ENCODE data around the gene FAM228A. TPM values are rescaled to one million over a fixed set of nuclear protein-coding genes. Genes with fewer than 3 reads are reported as not detected.
"Not testable (repeated sequence)": the region's sequence is repeated elsewhere in the genome, so short reads cannot be mapped to it uniquely, and the experiment has no call there.

The FAM228A gene
- total RNA-seq (0.76 TPM), polyA plus RNA-seq (ENCODE audit: insufficient read depth, low read depth, low replicate concordance) (0.39 TPM)
- long read RNA-seq, donor 1, result 0 reads
- long read RNA-seq, donor 2, result 0 reads
- long read RNA-seq, donor 3, result 0 reads
- long read RNA-seq, donor 4, result 0 reads
- long read RNA-seq, donor 5, result 0 reads
- long read RNA-seq, donor 6, partial matches to known transcripts, result 0 of 1 reads
- long read RNA-seq, donor 6, other reads (novel, unspliced or antisense), result 0 of 1 reads
- long read RNA-seq, donor 7, partial matches to known transcripts, result 0 of 1 reads
- long read RNA-seq, donor 7, other reads (novel, unspliced or antisense), result 1 of 1 reads
- long read RNA-seq, donor 8, result 0 reads
- long read RNA-seq, donor 9, partial matches to known transcripts, result 0 of 1 reads
- long read RNA-seq, donor 9, other reads (novel, unspliced or antisense), result 0 of 1 reads
- long read RNA-seq, donor 10, result 0 reads

- no peak within 1 kb of the TSS for H3K9ac ChIP-seq (ENCODE audit: low read length in 3 of 3)
- no peaks in the 10 kb centered on the region for H3K27me3 ChIP-seq (ENCODE audit: control insufficient read depth, insufficient read depth, low read length)
- H3K27ac ChIP-seq (ENCODE audit: low read depth in 2 of 2, low read length in 2 of 2), result no peak within 1 kb of the TSS
- intact Hi-C loops (cut with DNase I), result no loop called here
- DNase-seq (peak in 1 of 5 donors; percentile 3), FAIRE-seq (no peak)
- no peak within 1 kb of the TSS for H3K4me3 ChIP-seq (ENCODE audit: low read length in 3 of 3)
- H3K9me3 ChIP-seq (ENCODE audit: control insufficient read depth in 2 of 3, insufficient read depth in 1 of 3, low read length in 3 of 3), result no peaks in the 10 kb centered on the region
- no peaks in the 10 kb centered on the region for H3K36me3 ChIP-seq (ENCODE audit: control insufficient read depth in 2 of 3, insufficient read depth in 3 of 3, low read length in 3 of 3)
- TF ChIP-seq, protein P1, sequence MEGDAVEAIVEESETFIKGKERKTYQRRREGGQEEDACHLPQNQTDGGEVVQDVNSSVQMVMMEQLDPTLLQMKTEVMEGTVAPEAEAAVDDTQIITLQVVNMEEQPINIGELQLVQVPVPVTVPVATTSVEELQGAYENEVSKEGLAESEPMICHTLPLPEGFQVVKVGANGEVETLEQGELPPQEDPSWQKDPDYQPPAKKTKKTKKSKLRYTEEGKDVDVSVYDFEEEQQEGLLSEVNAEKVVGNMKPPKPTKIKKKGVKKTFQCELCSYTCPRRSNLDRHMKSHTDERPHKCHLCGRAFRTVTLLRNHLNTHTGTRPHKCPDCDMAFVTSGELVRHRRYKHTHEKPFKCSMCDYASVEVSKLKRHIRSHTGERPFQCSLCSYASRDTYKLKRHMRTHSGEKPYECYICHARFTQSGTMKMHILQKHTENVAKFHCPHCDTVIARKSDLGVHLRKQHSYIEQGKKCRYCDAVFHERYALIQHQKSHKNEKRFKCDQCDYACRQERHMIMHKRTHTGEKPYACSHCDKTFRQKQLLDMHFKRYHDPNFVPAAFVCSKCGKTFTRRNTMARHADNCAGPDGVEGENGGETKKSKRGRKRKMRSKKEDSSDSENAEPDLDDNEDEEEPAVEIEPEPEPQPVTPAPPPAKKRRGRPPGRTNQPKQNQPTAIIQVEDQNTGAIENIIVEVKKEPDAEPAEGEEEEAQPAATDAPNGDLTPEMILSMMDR (IDR thresholded peaks at IDR 0.05; ENCODE audit: borderline replicate concordance, extremely low read depth, insufficient read depth), result no peak
- no peaks in the 10 kb centered on the region for H3K4me1 ChIP-seq (ENCODE audit: control insufficient read depth in 2 of 3, insufficient read depth in 2 of 3, low read depth in 1 of 3, low read length in 3 of 3)
Measured at GRCh38 chr2:24174851-24175277, at the start of gene FAM228A. FAM228A (plus strand) TSS chr2:24175053; CDS start chr2:24175481, 428 bp downstream.

DNA sequence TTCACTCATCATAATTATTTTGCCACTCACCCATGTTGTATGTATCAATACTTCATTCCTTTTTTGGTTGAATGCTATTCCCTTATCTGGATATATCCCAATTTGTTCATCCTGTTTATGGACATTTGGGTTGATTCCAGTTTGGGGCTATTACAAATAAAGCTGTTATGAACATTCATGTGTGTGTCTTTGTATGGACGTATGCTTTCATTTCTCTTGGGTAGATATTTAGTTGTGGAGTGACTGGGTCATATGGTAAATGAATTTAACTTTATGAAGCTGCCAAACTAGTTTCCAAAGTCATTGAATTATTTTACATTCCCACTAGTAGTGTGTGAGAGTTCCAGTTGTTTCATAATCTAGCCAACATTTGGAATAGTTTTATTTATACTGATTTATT is 48.9 kb upstream of the FAM228A start:
- intact Hi-C loops (cut with DNase I), result no loop called here
- Histone ChIP-seq H3K4me1 (ENCODE audit: control insufficient read depth in 2 of 3, insufficient read depth in 2 of 3, low read depth in 1 of 3, low read length in 3 of 3) (peaks cover 0 to 9% (median 2%) of the 10 kb centered on the region in 3 donors), H3K9me3 (ENCODE audit: control insufficient read depth in 2 of 3, insufficient read depth in 1 of 3, low read length in 3 of 3) (no peaks in the 10 kb centered on the region), H3K27me3 (ENCODE audit: control insufficient read depth, insufficient read depth, low read length) (no peaks in the 10 kb centered on the region), H3K9ac (ENCODE audit: low read length in 3 of 3) (no peak overlapping the region), H3K4me3 (ENCODE audit: low read length in 3 of 3) (no peak overlapping the region), H3K27ac (ENCODE audit: low read depth in 2 of 2, low read length in 2 of 2) (no peak overlapping the region), H3K36me3 (ENCODE audit: control insufficient read depth in 2 of 3, insufficient read depth in 3 of 3, low read length in 3 of 3) (no peaks in the 10 kb centered on the region)
- TF ChIP-seq, protein P1 (IDR thresholded peaks at IDR 0.05; ENCODE audit: borderline replicate concordance, extremely low read depth, insufficient read depth), result no peak
- FAIRE-seq (no peak), DNase-seq (peak in 1 of 5 donors; percentile 34)

DNA sequence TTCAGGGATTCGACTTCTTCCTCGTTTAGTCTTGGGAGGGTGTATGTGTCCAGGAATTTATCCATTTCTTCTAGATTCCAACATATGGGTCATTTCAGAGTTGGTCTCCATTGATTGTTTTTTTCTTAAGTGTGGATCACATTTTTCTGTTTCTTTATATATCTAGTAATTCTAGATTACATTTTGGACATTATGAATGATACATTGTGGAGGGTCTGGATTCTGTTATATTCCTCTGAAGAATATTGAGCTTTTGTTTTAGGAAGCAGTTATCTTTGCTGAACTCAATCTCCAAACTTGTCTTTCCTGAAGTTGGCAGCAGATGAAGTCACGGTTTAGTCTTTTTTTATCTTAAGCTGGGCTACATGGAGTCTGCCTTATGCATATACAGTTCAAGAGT is 42.3 kb upstream of the FAM228A start:
- no peak overlapping the region for H3K27ac ChIP-seq (ENCODE audit: low read depth in 2 of 2, low read length in 2 of 2)
- no peaks in the 10 kb centered on the region for H3K27me3 ChIP-seq (ENCODE audit: control insufficient read depth, insufficient read depth, low read length)
- no peaks in the 10 kb centered on the region for H3K4me1 ChIP-seq (ENCODE audit: control insufficient read depth in 2 of 3, insufficient read depth in 2 of 3, low read depth in 1 of 3, low read length in 3 of 3)
- TF ChIP-seq, protein P1 (IDR thresholded peaks at IDR 0.05; ENCODE audit: borderline replicate concordance, extremely low read depth, insufficient read depth), result no peak
- intact Hi-C loops (cut with DNase I), result no loop called here
- no peak for FAIRE-seq
- no peak for DNase-seq
- no peaks in the 10 kb centered on the region for H3K36me3 ChIP-seq (ENCODE audit: control insufficient read depth in 2 of 3, insufficient read depth in 3 of 3, low read length in 3 of 3)
- peaks cover 0 to 5% (median 0%) of the 10 kb centered on the region in 3 donors for H3K9me3 ChIP-seq (ENCODE audit: control insufficient read depth in 2 of 3, insufficient read depth in 1 of 3, low read length in 3 of 3)
- H3K9ac ChIP-seq (ENCODE audit: low read length in 3 of 3), result no peak overlapping the region
- H3K4me3 ChIP-seq (ENCODE audit: low read length in 3 of 3), result no peak overlapping the region

- DNase-seq; H3K27me3 ChIP-seq (ENCODE audit: control insufficient read depth, insufficient read depth, low read length); H3K36me3 ChIP-seq (ENCODE audit: control insufficient read depth in 2 of 3, insufficient read depth in 3 of 3, low read length in 3 of 3); H3K4me3 ChIP-seq (ENCODE audit: low read length in 3 of 3); FAIRE-seq; H3K9me3 ChIP-seq (ENCODE audit: control insufficient read depth in 2 of 3, insufficient read depth in 1 of 3, low read length in 3 of 3); H3K4me1 ChIP-seq (ENCODE audit: control insufficient read depth in 2 of 3, insufficient read depth in 2 of 3, low read depth in 1 of 3, low read length in 3 of 3); intact Hi-C loops (cut with DNase I); H3K27ac ChIP-seq (ENCODE audit: low read depth in 2 of 2, low read length in 2 of 2); H3K9ac ChIP-seq (ENCODE audit: low read length in 3 of 3): not testable (repeated sequence)
Measured at GRCh38 chr2:24140305-24140704, 34.5 kb upstream of the FAM228A start.
